GM19025 (cell line): ENCODE measurements around the gene RBBP8NL.

Experiments used
- ATAC-seq: cut with Tn5 transposase; IDR thresholded peaks from one replicate; pipeline ENCODE4 v1.9.1; 2021; ENCODE audit warnings: mild to moderate bottlenecking, low read depth, moderate library complexity; ENCODE audit not compliant: unreplicated experiment

The RBBP8NL gene

GRCh38 chr20:62395311-62396242, 31.8 kb downstream of the RBBP8NL start:
- ATAC-seq, result no peak

GRCh38 chr20:62394248-62395245, 32.8 kb downstream of the RBBP8NL start:
- ATAC-seq, result no peak

GRCh38 chr20:62393830-62394229, 33.5 kb downstream of the RBBP8NL start:
- no peak for ATAC-seq

GRCh38 chr20:62393335-62393665, 34.0 kb downstream of the RBBP8NL start:
- no peak for ATAC-seq

GRCh38 chr20:62392621-62393334, 34.6 kb downstream of the RBBP8NL start:
- no peak for ATAC-seq

- ATAC-seq, result no peak
Observed at GRCh38 chr20:62392077-62392418, 35.3 kb downstream of the RBBP8NL start.

GRCh38 chr20:62391165-62392076, 35.9 kb downstream of the RBBP8NL start:
- ATAC-seq, result no peak

GRCh38 chr20:62390317-62391164, 36.8 kb downstream of the RBBP8NL start:
- no peak for ATAC-seq

- no peak for ATAC-seq
Observed at GRCh38 chr20:62389601-62390087, 37.7 kb downstream of the RBBP8NL start.

GRCh38 chr20:62388839-62389600, 38.3 kb downstream of the RBBP8NL start:
- no peak for ATAC-seq

GRCh38 chr20:62387933-62388635, 39.3 kb downstream of the RBBP8NL start:
- ATAC-seq, result no peak

GRCh38 chr20:62387219-62387913, 40.0 kb downstream of the RBBP8NL start:
- no peak for ATAC-seq

GRCh38 chr20:62386383-62387218, 40.7 kb downstream of the RBBP8NL start, which contains the start of gene RPS21:
Gene RPS21 (plus strand): TSS chr20:62387103. CDS start chr20:62387339, 236 bp downstream.
- ATAC-seq, result peak; percentile 84

- no peak for ATAC-seq
Observed at GRCh38 chr20:62382306-62383198, 44.8 kb downstream of the RBBP8NL start.

- no peak for ATAC-seq
Observed at GRCh38 chr20:62381842-62382241, 45.5 kb downstream of the RBBP8NL start.
